ENCODE measurements around the gene CRISP1. TPM values are rescaled to one million over a fixed set of nuclear protein-coding genes. Genes with fewer than 3 reads are reported as not detected.
A peak's percentile ranks its signal among the peaks of the same experiment; 100 is the strongest.

The CRISP1 gene
- total RNA-seq, 1 donor from 2014 or later: not detected

DNA sequence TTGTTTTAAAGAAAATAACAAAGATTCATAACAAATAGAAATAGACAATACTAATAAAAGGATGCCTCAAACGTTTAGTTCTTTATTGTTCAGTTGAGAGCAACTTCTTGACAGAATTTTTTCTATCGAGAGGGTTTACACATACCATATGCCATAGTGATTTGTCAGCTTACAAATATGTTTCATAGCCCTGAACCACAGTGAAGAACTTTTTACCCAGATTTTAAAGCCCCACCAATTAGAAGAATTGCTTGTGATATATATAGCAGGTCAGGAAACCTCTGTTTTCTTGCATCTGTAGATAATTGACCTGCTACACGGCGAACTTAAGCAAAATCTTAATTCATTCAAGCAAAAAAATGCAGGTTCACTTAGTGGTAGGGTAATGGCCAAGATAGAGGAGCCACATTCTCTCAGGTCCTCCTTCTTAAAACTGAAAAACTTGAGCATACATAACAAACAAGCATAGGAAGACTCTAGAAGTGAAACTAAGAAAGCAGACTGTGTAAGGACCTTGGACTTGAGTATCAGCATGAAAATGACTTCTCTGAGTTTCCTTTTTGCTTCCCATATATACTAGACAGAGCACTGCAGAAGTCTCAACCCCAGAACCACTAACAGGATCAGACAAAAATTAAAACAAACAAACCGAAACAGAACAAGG is 39.5 kb downstream of the CRISP1 start:
- Histone ChIP-seq H3K4me1 (ENCODE audit: insufficient read depth, low read length) (no peaks in the 10 kb centered on the region), H3K79me2 (ENCODE audit: insufficient read depth, low read length) (no peaks in the 10 kb centered on the region), H3K9ac (ENCODE audit: low read length) (no peak overlapping the region), H3K9me3 (ENCODE audit: insufficient read depth, low read depth, low read length) (no peaks in the 10 kb centered on the region), H3K27me3 (ENCODE audit: insufficient read depth, low read length) (no peaks in the 10 kb centered on the region), H3K4me2 (ENCODE audit: low read length) (no peak overlapping the region), H3K4me3 (ENCODE audit: insufficient read depth, low read depth, low read length) (no peak overlapping the region), H4K20me1 (ENCODE audit: insufficient read depth, low read length) (no peaks in the 10 kb centered on the region), H3K36me3 (ENCODE audit: insufficient read depth, low read length) (no peaks in the 10 kb centered on the region), H3K27ac (ENCODE audit: low read depth, low read length) (no peak overlapping the region), H2AFZ (ENCODE audit: low read depth, low read length) (no peak overlapping the region)
- Mint-ChIP-seq H3K27me3 (ENCODE audit: low read depth, unreplicated experiment) (no peaks in the 10 kb centered on the region), H3K9me3 (ENCODE audit: unreplicated experiment) (no peaks in the 10 kb centered on the region), H3K36me3 (ENCODE audit: low read depth, unreplicated experiment) (no peaks in the 10 kb centered on the region), H3K27ac (ENCODE audit: unreplicated experiment) (peak overlapping the region; percentile 21), H3K4me3 (ENCODE audit: unreplicated experiment) (no peak overlapping the region), H3K4me1 (ENCODE audit: low read depth, unreplicated experiment) (peaks cover 14% of the 10 kb centered on the region)
- no peak for TF ChIP-seq EZH2 (IDR thresholded peaks at IDR 0.05; ENCODE audit: insufficient read depth, low read length)
- TF ChIP-seq, protein P1, sequence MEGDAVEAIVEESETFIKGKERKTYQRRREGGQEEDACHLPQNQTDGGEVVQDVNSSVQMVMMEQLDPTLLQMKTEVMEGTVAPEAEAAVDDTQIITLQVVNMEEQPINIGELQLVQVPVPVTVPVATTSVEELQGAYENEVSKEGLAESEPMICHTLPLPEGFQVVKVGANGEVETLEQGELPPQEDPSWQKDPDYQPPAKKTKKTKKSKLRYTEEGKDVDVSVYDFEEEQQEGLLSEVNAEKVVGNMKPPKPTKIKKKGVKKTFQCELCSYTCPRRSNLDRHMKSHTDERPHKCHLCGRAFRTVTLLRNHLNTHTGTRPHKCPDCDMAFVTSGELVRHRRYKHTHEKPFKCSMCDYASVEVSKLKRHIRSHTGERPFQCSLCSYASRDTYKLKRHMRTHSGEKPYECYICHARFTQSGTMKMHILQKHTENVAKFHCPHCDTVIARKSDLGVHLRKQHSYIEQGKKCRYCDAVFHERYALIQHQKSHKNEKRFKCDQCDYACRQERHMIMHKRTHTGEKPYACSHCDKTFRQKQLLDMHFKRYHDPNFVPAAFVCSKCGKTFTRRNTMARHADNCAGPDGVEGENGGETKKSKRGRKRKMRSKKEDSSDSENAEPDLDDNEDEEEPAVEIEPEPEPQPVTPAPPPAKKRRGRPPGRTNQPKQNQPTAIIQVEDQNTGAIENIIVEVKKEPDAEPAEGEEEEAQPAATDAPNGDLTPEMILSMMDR (IDR thresholded peaks at IDR 0.05; ENCODE audit: insufficient read depth, low read depth, low read length): no peak
- FAIRE-seq: no peak
- no peak for DNase-seq (ENCODE audit: low read depth)

DNA sequence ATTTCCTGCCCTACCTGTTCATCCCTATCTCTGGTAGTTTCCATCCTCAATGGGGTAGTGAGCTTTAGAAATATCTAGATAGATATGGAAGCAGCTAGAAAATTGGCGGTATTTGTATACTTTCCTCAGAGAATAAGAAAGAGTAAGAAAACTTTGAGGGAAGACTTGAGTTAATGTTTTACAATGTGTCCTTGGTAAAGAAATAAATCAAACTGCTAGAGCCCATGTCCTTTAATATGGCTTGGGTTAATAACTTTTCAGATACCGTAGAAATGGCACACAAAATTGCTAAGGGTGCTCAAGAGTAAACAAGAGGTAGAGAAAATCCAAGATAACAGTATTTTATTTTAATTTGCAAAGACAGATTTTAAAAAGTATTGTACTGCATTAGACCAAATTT is 51.2 kb downstream of the CRISP1 start:
- Histone ChIP-seq H3K9ac (ENCODE audit: low read length) (no peak overlapping the region), H3K9me3 (ENCODE audit: insufficient read depth, low read depth, low read length) (no peaks in the 10 kb centered on the region), H3K36me3 (ENCODE audit: insufficient read depth, low read length) (no peaks in the 10 kb centered on the region), H3K27ac (ENCODE audit: low read depth, low read length) (no peak overlapping the region), H3K4me2 (ENCODE audit: low read length) (no peak overlapping the region), H4K20me1 (ENCODE audit: insufficient read depth, low read length) (no peaks in the 10 kb centered on the region), H3K79me2 (ENCODE audit: insufficient read depth, low read length) (no peaks in the 10 kb centered on the region), H3K4me3 (ENCODE audit: insufficient read depth, low read depth, low read length) (no peak overlapping the region), H3K27me3 (ENCODE audit: insufficient read depth, low read length) (no peaks in the 10 kb centered on the region), H3K4me1 (ENCODE audit: insufficient read depth, low read length) (no peaks in the 10 kb centered on the region), H2AFZ (ENCODE audit: low read depth, low read length) (no peak overlapping the region)
- H3K9me3 Mint-ChIP-seq (ENCODE audit: unreplicated experiment): no peaks in the 10 kb centered on the region
- no peaks in the 10 kb centered on the region for H3K27me3 Mint-ChIP-seq (ENCODE audit: low read depth, unreplicated experiment)
- no peak overlapping the region for H3K27ac Mint-ChIP-seq (ENCODE audit: unreplicated experiment)
- no peak overlapping the region for H3K4me3 Mint-ChIP-seq (ENCODE audit: unreplicated experiment)
- no peak for TF ChIP-seq EZH2 (IDR thresholded peaks at IDR 0.05; ENCODE audit: insufficient read depth, low read length)
- TF ChIP-seq, protein P1 (IDR thresholded peaks at IDR 0.05; ENCODE audit: insufficient read depth, low read depth, low read length): no peak
- FAIRE-seq: no peak
- H3K36me3 Mint-ChIP-seq (ENCODE audit: low read depth, unreplicated experiment): no peaks in the 10 kb centered on the region
- H3K4me1 Mint-ChIP-seq (ENCODE audit: low read depth, unreplicated experiment): no peaks in the 10 kb centered on the region
- DNase-seq (ENCODE audit: low read depth): no peak

DNA sequence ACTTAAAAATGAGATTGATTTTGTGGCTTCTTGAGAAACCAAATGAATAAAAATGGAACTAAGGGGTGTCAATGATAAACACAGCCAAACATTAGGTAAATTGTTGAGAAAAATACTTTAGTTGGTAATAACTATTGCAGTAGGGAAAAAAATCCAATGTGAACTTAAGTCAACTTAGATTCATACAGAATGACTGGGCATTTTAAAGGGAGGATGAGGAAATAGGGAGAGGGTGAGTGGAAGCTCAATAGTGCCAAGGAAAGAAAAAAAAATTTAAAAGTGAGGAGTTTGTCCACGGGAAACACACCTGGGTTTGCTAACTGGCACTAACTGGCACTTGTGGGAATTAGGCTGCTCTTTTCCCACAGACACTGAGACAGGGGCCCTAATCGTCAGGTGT is 53.1 kb downstream of the CRISP1 start:
- Mint-ChIP-seq H3K9me3 (ENCODE audit: unreplicated experiment) (peaks cover 3% of the 10 kb centered on the region), H3K4me1 (ENCODE audit: low read depth, unreplicated experiment) (no peaks in the 10 kb centered on the region), H3K4me3 (ENCODE audit: unreplicated experiment) (no peak overlapping the region), H3K27me3 (ENCODE audit: low read depth, unreplicated experiment) (no peaks in the 10 kb centered on the region), H3K36me3 (ENCODE audit: low read depth, unreplicated experiment) (no peaks in the 10 kb centered on the region), H3K27ac (ENCODE audit: unreplicated experiment) (no peak overlapping the region)
- no peaks in the 10 kb centered on the region for H4K20me1 ChIP-seq (ENCODE audit: insufficient read depth, low read length)
- H3K27me3 ChIP-seq (ENCODE audit: insufficient read depth, low read length): no peaks in the 10 kb centered on the region
- FAIRE-seq: no peak
- H3K36me3 ChIP-seq (ENCODE audit: insufficient read depth, low read length): no peaks in the 10 kb centered on the region
- TF ChIP-seq EZH2 (IDR thresholded peaks at IDR 0.05; ENCODE audit: insufficient read depth, low read length): no peak
- TF ChIP-seq, protein P1 (IDR thresholded peaks at IDR 0.05; ENCODE audit: insufficient read depth, low read depth, low read length): no peak
- no peak overlapping the region for H3K4me2 ChIP-seq (ENCODE audit: low read length)
- no peak overlapping the region for H3K9ac ChIP-seq (ENCODE audit: low read length)
- H3K4me3 ChIP-seq (ENCODE audit: insufficient read depth, low read depth, low read length): no peak overlapping the region
- H3K79me2 ChIP-seq (ENCODE audit: insufficient read depth, low read length): no peaks in the 10 kb centered on the region
- H3K27ac ChIP-seq (ENCODE audit: low read depth, low read length): no peak overlapping the region
- no peak for DNase-seq (ENCODE audit: low read depth)
- H2AFZ ChIP-seq (ENCODE audit: low read depth, low read length): no peak overlapping the region
- no peaks in the 10 kb centered on the region for H3K4me1 ChIP-seq (ENCODE audit: insufficient read depth, low read length)
- no peaks in the 10 kb centered on the region for H3K9me3 ChIP-seq (ENCODE audit: insufficient read depth, low read depth, low read length)

Measured in astrocyte (in vitro differentiated cells and primary cell).